ENCODE results near the gene TMEM184B. TPM values are rescaled to one million over a fixed set of nuclear protein-coding genes. Genes with fewer than 3 reads are reported as not detected.

The TMEM184B gene
- total RNA-seq, 3 donors from 2014 or later, result 30.6 to 49.5 (median 42.4) TPM

- no peak for TF ChIP-seq CTCF (IDR thresholded peaks at IDR 0.05)
- TF ChIP-seq POLR2AphosphoS5 (IDR thresholded peaks at IDR 0.05), result no peak
- TF ChIP-seq POLR2A (IDR thresholded peaks at IDR 0.05), result no peak
- Histone ChIP-seq H3K27me3 (no peaks in the 10 kb centered on the region), H3K27ac (no peak overlapping the region), H3K4me3 (no peak overlapping the region), H3K9me3 (no peaks in the 10 kb centered on the region), H3K36me3 (no peaks in the 10 kb centered on the region), H3K4me1 (peaks cover 0 to 9% of the 10 kb centered on the region in 2 donors)
- DNase-seq (ENCODE audit: low spot score in 2 of 2), result no peak
- intact Hi-C loops (cut with DNase I; ENCODE audit: low total_unique reads), result no loop called here
Observed at GRCh38 chr22:38190581-38190980, 82.2 kb downstream of the TMEM184B start.

- H3K4me1 ChIP-seq, result peaks cover 0 to 9% of the 10 kb centered on the region in 2 donors
- H3K4me3 ChIP-seq, result no peak overlapping the region
- no peaks in the 10 kb centered on the region for H3K36me3 ChIP-seq
- TF ChIP-seq POLR2AphosphoS5 (IDR thresholded peaks at IDR 0.05) (no peak), POLR2A (IDR thresholded peaks at IDR 0.05) (no peak), CTCF (IDR thresholded peaks at IDR 0.05) (no peak)
- H3K27me3 ChIP-seq, result no peaks in the 10 kb centered on the region
- H3K27ac ChIP-seq, result no peak overlapping the region
- DNase-seq (ENCODE audit: low spot score in 2 of 2), result no peak
- H3K9me3 ChIP-seq, result no peaks in the 10 kb centered on the region
- intact Hi-C loops (cut with DNase I; ENCODE audit: low total_unique reads), result no loop called here
Observed at GRCh38 chr22:38189104-38189503, 83.7 kb downstream of the TMEM184B start.

DNA sequence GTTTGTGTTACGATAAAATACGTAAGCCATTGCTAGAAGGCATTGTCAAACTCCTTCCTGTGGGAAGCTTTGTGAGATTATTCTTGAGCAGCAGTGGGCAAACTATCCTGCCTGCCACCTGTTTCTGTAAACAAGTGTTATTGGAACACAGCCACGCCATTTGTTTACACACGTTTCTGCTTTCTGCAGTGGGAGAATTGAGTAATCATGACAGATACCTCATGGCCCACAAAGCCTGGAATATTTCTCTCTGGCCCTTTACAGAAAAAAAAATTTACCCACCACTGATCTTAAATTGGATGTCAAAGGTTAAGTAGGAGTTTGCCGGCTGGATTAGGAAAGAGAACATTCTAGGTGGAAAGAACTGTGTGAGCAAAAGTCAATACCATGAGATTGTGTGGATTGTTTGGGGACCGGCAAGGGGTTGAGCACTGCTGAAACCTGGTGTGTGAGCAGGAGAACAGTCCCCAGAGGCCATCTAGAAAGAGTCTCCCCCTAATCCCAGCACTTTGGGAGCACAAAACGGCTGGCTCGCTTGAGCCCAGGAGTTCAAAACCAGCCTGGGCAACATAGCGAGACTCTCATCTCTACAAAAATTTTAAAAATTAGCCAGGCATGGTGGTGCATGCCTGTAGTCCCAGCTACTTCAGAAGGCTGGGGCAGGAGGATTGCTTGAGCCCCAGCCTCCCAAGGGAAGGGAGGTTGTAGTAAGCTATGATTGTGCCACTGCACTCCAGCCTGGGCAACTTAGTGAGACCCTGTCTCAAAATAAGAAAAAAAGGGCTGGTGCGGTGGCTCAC, 85.2 kb downstream of the TMEM184B start:
- no peak for DNase-seq (ENCODE audit: low spot score in 2 of 2)
- no peak overlapping the region for H3K4me3 ChIP-seq
- H3K27me3 ChIP-seq, result no peaks in the 10 kb centered on the region
- no peaks in the 10 kb centered on the region for H3K36me3 ChIP-seq
- H3K9me3 ChIP-seq, result no peaks in the 10 kb centered on the region
- no peak for TF ChIP-seq POLR2A (IDR thresholded peaks at IDR 0.05)
- peak in 2 of 3 donors; percentile 36 to 47 for TF ChIP-seq POLR2AphosphoS5 (IDR thresholded peaks at IDR 0.05)
- TF ChIP-seq CTCF (IDR thresholded peaks at IDR 0.05), result no peak
- H3K4me1 ChIP-seq, result peaks cover 0 to 9% of the 10 kb centered on the region in 2 donors
- H3K27ac ChIP-seq, result peak overlapping the region; percentile 77
- intact Hi-C loops (cut with DNase I; ENCODE audit: low total_unique reads), result no loop called here

GRCh38 chr22:38186429-38186828, 86.4 kb downstream of the TMEM184B start:
- intact Hi-C loops (cut with DNase I; ENCODE audit: low total_unique reads), result no loop called here
- Histone ChIP-seq H3K4me3 (no peak overlapping the region), H3K4me1 (peaks cover 0 to 9% of the 10 kb centered on the region in 2 donors), H3K9me3 (no peaks in the 10 kb centered on the region), H3K27ac (peak overlapping the region; percentile 77), H3K36me3 (no peaks in the 10 kb centered on the region), H3K27me3 (no peaks in the 10 kb centered on the region)
- TF ChIP-seq CTCF (IDR thresholded peaks at IDR 0.05), result no peak
- TF ChIP-seq POLR2A (IDR thresholded peaks at IDR 0.05), result no peak
- no peak for TF ChIP-seq POLR2AphosphoS5 (IDR thresholded peaks at IDR 0.05)
- DNase-seq (ENCODE audit: low spot score in 2 of 2), result no peak

DNA sequence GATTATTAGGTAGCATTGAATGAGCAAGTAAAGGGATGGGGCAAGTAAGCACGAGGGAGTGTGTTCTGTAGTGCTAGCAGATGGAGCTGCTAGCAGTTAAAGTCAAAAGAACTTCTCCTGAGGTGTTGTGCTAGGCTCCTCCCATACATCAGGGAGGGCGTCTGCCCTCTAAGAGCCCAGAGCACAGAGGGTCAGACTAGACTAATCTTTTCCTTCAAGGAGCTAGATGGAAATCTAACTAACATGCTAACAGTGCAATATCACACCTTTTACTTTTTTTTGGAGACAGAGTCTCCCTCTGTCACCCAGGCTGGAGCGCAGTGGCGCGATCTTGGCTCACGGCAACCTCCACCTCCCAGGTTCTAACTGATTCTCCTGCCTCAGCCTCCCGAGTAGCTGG, 88.0 kb downstream of the TMEM184B start:
- Histone ChIP-seq H3K27me3 (no peaks in the 10 kb centered on the region), H3K27ac (no peak overlapping the region), H3K9me3 (no peaks in the 10 kb centered on the region), H3K36me3 (no peaks in the 10 kb centered on the region), H3K4me1 (peaks cover 0 to 23% of the 10 kb centered on the region in 2 donors), H3K4me3 (no peak overlapping the region)
- intact Hi-C loops (cut with DNase I; ENCODE audit: low total_unique reads), result no loop called here
- TF ChIP-seq POLR2A (IDR thresholded peaks at IDR 0.05) (no peak), POLR2AphosphoS5 (IDR thresholded peaks at IDR 0.05) (no peak), CTCF (IDR thresholded peaks at IDR 0.05) (no peak)
- DNase-seq (ENCODE audit: low spot score in 2 of 2), result no peak
